ENCODE results near the gene KCNIP4.

GRCh38 chr4:20698382-20698781 lies 1250.2 kb downstream of the KCNIP4 start:
- TF ChIP-seq, protein P1, sequence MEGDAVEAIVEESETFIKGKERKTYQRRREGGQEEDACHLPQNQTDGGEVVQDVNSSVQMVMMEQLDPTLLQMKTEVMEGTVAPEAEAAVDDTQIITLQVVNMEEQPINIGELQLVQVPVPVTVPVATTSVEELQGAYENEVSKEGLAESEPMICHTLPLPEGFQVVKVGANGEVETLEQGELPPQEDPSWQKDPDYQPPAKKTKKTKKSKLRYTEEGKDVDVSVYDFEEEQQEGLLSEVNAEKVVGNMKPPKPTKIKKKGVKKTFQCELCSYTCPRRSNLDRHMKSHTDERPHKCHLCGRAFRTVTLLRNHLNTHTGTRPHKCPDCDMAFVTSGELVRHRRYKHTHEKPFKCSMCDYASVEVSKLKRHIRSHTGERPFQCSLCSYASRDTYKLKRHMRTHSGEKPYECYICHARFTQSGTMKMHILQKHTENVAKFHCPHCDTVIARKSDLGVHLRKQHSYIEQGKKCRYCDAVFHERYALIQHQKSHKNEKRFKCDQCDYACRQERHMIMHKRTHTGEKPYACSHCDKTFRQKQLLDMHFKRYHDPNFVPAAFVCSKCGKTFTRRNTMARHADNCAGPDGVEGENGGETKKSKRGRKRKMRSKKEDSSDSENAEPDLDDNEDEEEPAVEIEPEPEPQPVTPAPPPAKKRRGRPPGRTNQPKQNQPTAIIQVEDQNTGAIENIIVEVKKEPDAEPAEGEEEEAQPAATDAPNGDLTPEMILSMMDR (IDR thresholded peaks at IDR 0.05; ENCODE audit: insufficient read depth, low read length): no peak
- TF ChIP-seq POLR2AphosphoS5 (IDR thresholded peaks at IDR 0.05; ENCODE audit: low read depth): no peak
- TF ChIP-seq GABPA (IDR thresholded peaks at IDR 0.05; ENCODE audit: low read depth): no peak
- TF ChIP-seq, protein P2, sequence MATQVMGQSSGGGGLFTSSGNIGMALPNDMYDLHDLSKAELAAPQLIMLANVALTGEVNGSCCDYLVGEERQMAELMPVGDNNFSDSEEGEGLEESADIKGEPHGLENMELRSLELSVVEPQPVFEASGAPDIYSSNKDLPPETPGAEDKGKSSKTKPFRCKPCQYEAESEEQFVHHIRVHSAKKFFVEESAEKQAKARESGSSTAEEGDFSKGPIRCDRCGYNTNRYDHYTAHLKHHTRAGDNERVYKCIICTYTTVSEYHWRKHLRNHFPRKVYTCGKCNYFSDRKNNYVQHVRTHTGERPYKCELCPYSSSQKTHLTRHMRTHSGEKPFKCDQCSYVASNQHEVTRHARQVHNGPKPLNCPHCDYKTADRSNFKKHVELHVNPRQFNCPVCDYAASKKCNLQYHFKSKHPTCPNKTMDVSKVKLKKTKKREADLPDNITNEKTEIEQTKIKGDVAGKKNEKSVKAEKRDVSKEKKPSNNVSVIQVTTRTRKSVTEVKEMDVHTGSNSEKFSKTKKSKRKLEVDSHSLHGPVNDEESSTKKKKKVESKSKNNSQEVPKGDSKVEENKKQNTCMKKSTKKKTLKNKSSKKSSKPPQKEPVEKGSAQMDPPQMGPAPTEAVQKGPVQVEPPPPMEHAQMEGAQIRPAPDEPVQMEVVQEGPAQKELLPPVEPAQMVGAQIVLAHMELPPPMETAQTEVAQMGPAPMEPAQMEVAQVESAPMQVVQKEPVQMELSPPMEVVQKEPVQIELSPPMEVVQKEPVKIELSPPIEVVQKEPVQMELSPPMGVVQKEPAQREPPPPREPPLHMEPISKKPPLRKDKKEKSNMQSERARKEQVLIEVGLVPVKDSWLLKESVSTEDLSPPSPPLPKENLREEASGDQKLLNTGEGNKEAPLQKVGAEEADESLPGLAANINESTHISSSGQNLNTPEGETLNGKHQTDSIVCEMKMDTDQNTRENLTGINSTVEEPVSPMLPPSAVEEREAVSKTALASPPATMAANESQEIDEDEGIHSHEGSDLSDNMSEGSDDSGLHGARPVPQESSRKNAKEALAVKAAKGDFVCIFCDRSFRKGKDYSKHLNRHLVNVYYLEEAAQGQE (IDR thresholded peaks at IDR 0.05; ENCODE audit: insufficient replicate concordance, low read depth): no peak
- no peak for TF ChIP-seq SPI1 (IDR thresholded peaks at IDR 0.05; ENCODE audit: borderline replicate concordance, low read depth)

All from HL-60 (cell line).